SK-N-SH (cell line): ENCODE results near the gene NOTCH3.

Experiments
- CHD2 ChIP-seq: fragments of 150-350 bp; IDR thresholded peaks from 2 replicates; pipeline ENCODE4 v1.6.1; 2018; ENCODE audit warnings: low read length; ENCODE audit not compliant: partially characterized antibody
- CTCF ChIP-seq: fragments of 200-600 bp; sonication (generic); IDR thresholded peaks from 2 replicates; pipeline ENCODE4 v1.6.1; 2017; ENCODE audit warnings: antibody characterized with exemption, mild to moderate bottlenecking, moderate library complexity
- ELF1 ChIP-seq: IDR thresholded peaks from 2 replicates; pipeline ENCODE4 v1.4.0; 2012
- EZH2phosphoT487 ChIP-seq: fragments of 200-600 bp; sonication (generic); IDR thresholded peaks from 2 replicates; pipeline ENCODE4 v1.6.1; 2017; ENCODE audit warnings: low read depth, mixed run types, mild to moderate bottlenecking, antibody characterized with exemption, moderate library complexity, borderline replicate concordance
- JUND ChIP-seq: IDR thresholded peaks from 2 replicates; pipeline ENCODE4 v1.4.0; 2012
- NRF1 ChIP-seq: IDR thresholded peaks from 2 replicates; pipeline ENCODE4 v1.6.1; 2012; ENCODE audit warnings: low read depth, mild to moderate bottlenecking, low read length
- PBX3 ChIP-seq: IDR thresholded peaks from 2 replicates; pipeline ENCODE4; 2012
- POLR2AphosphoS5 ChIP-seq: IDR thresholded peaks from 2 replicates; pipeline ENCODE4 v1.6.1; 2012; ENCODE audit warnings: low read depth, low read length
- REST ChIP-seq: IDR thresholded peaks from 2 replicates; pipeline ENCODE4 v1.6.1; 2012; ENCODE audit warnings: mild to moderate bottlenecking, low read depth, low read length, moderate library complexity
- RXRA ChIP-seq: IDR thresholded peaks from 2 replicates; pipeline ENCODE4 v1.4.0; 2012; ENCODE audit warnings: low read depth, mild to moderate bottlenecking, borderline replicate concordance
- SIN3A ChIP-seq: IDR thresholded peaks from 2 replicates; pipeline ENCODE4 v1.6.1; 2012; ENCODE audit warnings: low read depth, mild to moderate bottlenecking, low read length, moderate library complexity, borderline replicate concordance
- SMC3 ChIP-seq: IDR thresholded peaks from 2 replicates; pipeline ENCODE4 v1.6.1; 2012; ENCODE audit warnings: low read depth, low read length, improper control_type of control experiment
- TCF12 ChIP-seq: IDR thresholded peaks from 2 replicates; pipeline ENCODE4 v1.4.0; 2012
- ZBTB33 ChIP-seq: IDR thresholded peaks from 2 replicates; pipeline ENCODE4 v1.4.0; 2012; ENCODE audit warnings: low read depth, borderline replicate concordance

- TF ChIP-seq CTCF = no peak
- no peak for TF ChIP-seq SIN3A
- no peak for TF ChIP-seq PBX3
- no peak for TF ChIP-seq POLR2AphosphoS5
- TF ChIP-seq SMC3 = no peak
- TF ChIP-seq ZBTB33 = no peak
- TF ChIP-seq ELF1 = no peak
- no peak for TF ChIP-seq CHD2
- no peak for TF ChIP-seq REST
- TF ChIP-seq RXRA = no peak
- no peak for TF ChIP-seq EZH2phosphoT487
- TF ChIP-seq TCF12 = no peak
- TF ChIP-seq JUND = no peak
- no peak for TF ChIP-seq NRF1
Observed at GRCh38 chr19:15124572-15125231, 76.1 kb downstream of the NOTCH3 start.
